NT2/D1 (cell line): ENCODE measurements around the gene KRTAP5-7.
"Not testable (repeated sequence)": the region's sequence is repeated elsewhere in the genome, so short reads cannot be mapped to it uniquely, and the experiment has no call there.

ENCODE experiments used
- SUZ12 ChIP-seq: IDR thresholded peaks from 2 replicates; pipeline ENCODE4 v1.6.1; 2011; ENCODE audit not compliant: insufficient read length, insufficient read depth; ENCODE audit errors: extremely low read depth
- YY1 ChIP-seq: IDR thresholded peaks from 2 replicates; pipeline ENCODE4 v1.6.1; 2011; ENCODE audit not compliant: insufficient read length, insufficient read depth
- ZNF274 ChIP-seq: IDR thresholded peaks from 2 replicates; pipeline ENCODE4 v1.6.1; 2011; ENCODE audit warnings: mild to moderate bottlenecking, low read depth, low read length

DNA sequence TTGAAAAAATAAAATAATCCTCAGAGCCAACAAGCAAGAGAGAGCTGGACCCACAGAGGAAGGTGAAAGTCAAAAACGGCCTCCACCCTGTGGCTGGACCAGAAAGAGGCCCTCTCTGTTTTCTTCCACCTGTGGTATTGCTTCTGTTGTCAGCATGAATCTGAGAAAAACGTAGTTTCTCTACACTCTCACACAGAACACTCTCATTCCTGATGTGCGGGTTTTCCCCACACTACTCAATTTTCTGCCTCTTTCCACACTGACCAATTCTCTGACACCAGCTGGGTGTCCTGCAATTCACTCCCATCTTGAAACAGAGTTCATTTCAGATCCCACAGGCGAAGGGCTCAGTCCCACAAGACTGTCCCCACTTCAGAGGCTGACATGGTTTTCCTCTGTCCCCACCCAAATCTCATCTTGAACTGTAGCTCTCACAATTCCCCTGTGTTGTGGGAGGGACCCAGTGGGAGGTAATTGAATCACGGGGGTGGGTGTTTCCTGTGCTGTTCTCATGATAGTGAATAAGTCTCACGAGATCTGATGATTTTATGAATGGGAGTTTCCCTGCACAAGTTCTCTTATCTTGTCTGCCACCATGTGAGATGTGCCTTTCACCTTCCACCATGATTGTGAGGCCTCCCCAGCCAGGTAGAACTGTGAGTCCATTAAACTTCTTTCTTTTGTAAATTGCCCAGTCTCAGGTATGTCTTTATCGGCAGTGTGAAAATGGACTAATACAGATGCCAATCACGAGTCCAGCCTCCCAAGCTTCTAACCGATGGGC, 13.6 kb downstream of the KRTAP5-7 start:
- TF ChIP-seq SUZ12, YY1, ZNF274: not testable (repeated sequence)
